Measurements from ENCODE around the gene CCL19.

DNA sequence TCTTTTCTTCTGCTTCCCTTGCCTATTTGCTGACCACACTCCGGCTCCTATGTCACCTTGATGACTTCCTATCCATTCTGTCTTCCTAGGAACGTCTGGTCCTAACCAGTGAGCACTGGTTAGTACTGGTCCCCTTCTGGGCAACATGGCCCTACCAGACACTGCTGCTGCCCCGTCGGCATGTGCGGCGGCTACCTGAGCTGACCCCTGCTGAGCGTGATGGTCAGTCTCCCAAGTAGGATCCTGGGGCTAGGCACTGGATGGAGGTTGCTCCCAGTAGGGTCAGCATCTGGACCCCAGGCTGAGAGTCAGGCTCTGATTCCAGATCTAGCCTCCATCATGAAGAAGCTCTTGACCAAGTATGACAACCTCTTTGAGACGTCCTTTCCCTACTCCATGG, 42.4 kb downstream of the CCL19 start:
- TF ChIP-seq, protein P1, sequence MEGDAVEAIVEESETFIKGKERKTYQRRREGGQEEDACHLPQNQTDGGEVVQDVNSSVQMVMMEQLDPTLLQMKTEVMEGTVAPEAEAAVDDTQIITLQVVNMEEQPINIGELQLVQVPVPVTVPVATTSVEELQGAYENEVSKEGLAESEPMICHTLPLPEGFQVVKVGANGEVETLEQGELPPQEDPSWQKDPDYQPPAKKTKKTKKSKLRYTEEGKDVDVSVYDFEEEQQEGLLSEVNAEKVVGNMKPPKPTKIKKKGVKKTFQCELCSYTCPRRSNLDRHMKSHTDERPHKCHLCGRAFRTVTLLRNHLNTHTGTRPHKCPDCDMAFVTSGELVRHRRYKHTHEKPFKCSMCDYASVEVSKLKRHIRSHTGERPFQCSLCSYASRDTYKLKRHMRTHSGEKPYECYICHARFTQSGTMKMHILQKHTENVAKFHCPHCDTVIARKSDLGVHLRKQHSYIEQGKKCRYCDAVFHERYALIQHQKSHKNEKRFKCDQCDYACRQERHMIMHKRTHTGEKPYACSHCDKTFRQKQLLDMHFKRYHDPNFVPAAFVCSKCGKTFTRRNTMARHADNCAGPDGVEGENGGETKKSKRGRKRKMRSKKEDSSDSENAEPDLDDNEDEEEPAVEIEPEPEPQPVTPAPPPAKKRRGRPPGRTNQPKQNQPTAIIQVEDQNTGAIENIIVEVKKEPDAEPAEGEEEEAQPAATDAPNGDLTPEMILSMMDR (IDR thresholded peaks at IDR 0.05; ENCODE audit: insufficient read depth, low read length, poor library complexity, severe bottlenecking), result no peak
- no peak for TF ChIP-seq EZH2phosphoT487 (conservative IDR thresholded peaks at IDR 0.05; ENCODE audit: low read length)

Measured in SU-DHL-6 (cell line).